ENCODE measurements around the gene FANCC.

The FANCC gene

GRCh38 chr9:95182854-95183563, 134.5 kb downstream of the FANCC start:
- no peak for DNase-seq

GRCh38 chr9:95181835-95182234, 135.7 kb downstream of the FANCC start:
- no peak for DNase-seq

GRCh38 chr9:95181226-95181818, 136.2 kb downstream of the FANCC start:
- peak; percentile 19 to 43 for DNase-seq

GRCh38 chr9:95177617-95178016, 139.9 kb downstream of the FANCC start:
- no peak for DNase-seq

- DNase-seq = no peak
These were observed 140.7 kb downstream of the FANCC start for GRCh38 chr9:95176755-95177319.

- no peak for DNase-seq
These were observed 142.0 kb downstream of the FANCC start for GRCh38 chr9:95175523-95175922.

- no peak for DNase-seq
These were observed 143.5 kb downstream of the FANCC start for GRCh38 chr9:95174038-95174437.

GRCh38 chr9:95171596-95171995, 145.9 kb downstream of the FANCC start:
- no peak for DNase-seq

GRCh38 chr9:95171001-95171400, 146.5 kb downstream of the FANCC start:
- no peak for DNase-seq

GRCh38 chr9:95167998-95168397, 149.5 kb downstream of the FANCC start:
- peak; percentile 41 to 49 for DNase-seq

GRCh38 chr9:95165004-95165403, 152.5 kb downstream of the FANCC start:
- no peak for DNase-seq

- no peak for DNase-seq
These were observed 159.9 kb downstream of the FANCC start for GRCh38 chr9:95157481-95158151.

- DNase-seq = no peak
These were observed 161.4 kb downstream of the FANCC start for GRCh38 chr9:95156074-95156473.

GRCh38 chr9:95155220-95155619, 162.3 kb downstream of the FANCC start:
- no peak for DNase-seq

- DNase-seq = no peak
These were observed 166.6 kb downstream of the FANCC start for GRCh38 chr9:95150903-95151302.

GRCh38 chr9:95148208-95148520, 169.3 kb downstream of the FANCC start:
- no peak for DNase-seq

- DNase-seq = no peak
These were observed 169.9 kb downstream of the FANCC start for GRCh38 chr9:95147452-95148207.

GRCh38 chr9:95143591-95144561, 173.6 kb downstream of the FANCC start:
- DNase-seq = no peak

GRCh38 chr9:95142728-95143127, 174.8 kb downstream of the FANCC start:
- no peak for DNase-seq

GRCh38 chr9:95142315-95142714, 175.2 kb downstream of the FANCC start:
- DNase-seq = no peak

GRCh38 chr9:95140821-95141220, 176.7 kb downstream of the FANCC start:
- no peak for DNase-seq

- no peak for DNase-seq
These were observed 178.4 kb downstream of the FANCC start for GRCh38 chr9:95139126-95139525.

All from AML-193 (cell line).